OCI-LY3 (cell line): ENCODE measurements around the gene NRXN3.

Source experiments
- H2AFZ ChIP-seq: fragments of 200-600, 300-600 bp; shearing (Covaris generic); 2 replicates; pipeline ENCODE4 v1.6.0; 2014; ENCODE audit warnings: antibody characterized with exemption, low read depth, low read length
- H3K27ac ChIP-seq: fragments of 200-600, 300-600 bp; sonication (generic); 2 replicates; pipeline ENCODE4 v1.5.1; 2014; ENCODE audit warnings: mild to moderate bottlenecking, low read length, moderate library complexity, mixed read lengths
- H3K27me3 ChIP-seq: fragments of 200-600, 300-600 bp; sonication (generic); 2 replicates; pipeline ENCODE4 v1.6.1; 2014; ENCODE audit warnings: low read depth, low read length, mixed read lengths
- H3K36me3 ChIP-seq: fragments of 200-600, 300-600 bp; sonication (generic); replicated peaks from 2 replicates; pipeline ENCODE3; 2014; ENCODE audit warnings: low read depth, low read length, mixed read lengths
- H3K4me1 ChIP-seq: fragments of 300-600, 200-600 bp; sonication (generic); 2 replicates; pipeline ENCODE4 v1.6.1; 2014; ENCODE audit warnings: low read length, mixed read lengths
- H3K4me2 ChIP-seq: fragments of 200-600, 300-600 bp; sonication (generic); 2 replicates; pipeline ENCODE4 v1.6.1; 2014; ENCODE audit warnings: low read length, mixed read lengths
- H3K4me3 ChIP-seq: fragments of 300-600, 200-600 bp; sonication (generic); 2 replicates; pipeline ENCODE4 v1.5.1; 2014; ENCODE audit warnings: antibody characterized with exemption, mild to moderate bottlenecking, low read length, moderate library complexity
- H3K79me2 ChIP-seq: fragments of 300-600, 200-600 bp; shearing (Covaris generic); 2 replicates; pipeline ENCODE4 v1.6.1; 2014; ENCODE audit warnings: mild to moderate bottlenecking, low read length, mixed read lengths
- H3K9ac ChIP-seq: fragments of 300-600, 200-600 bp; shearing (Covaris generic); 2 replicates; pipeline ENCODE4 v1.6.0; 2014; ENCODE audit warnings: mild to moderate bottlenecking, low read length, moderate library complexity
- H3K9me3 ChIP-seq: fragments of 200-600, 300-600 bp; shearing (Covaris generic); 2 replicates; pipeline ENCODE4 v1.6.1; 2014; ENCODE audit warnings: low read length, mixed read lengths; ENCODE audit not compliant: insufficient read depth
- H4K20me1 ChIP-seq: fragments of 200-600, 300-600 bp; sonication (generic); 2 replicates; pipeline ENCODE4 v1.6.1; 2016; ENCODE audit warnings: low read length, mixed read lengths; ENCODE audit not compliant: insufficient read depth
- EZH2phosphoT487 ChIP-seq: fragments of 200-600 bp; shearing (Covaris generic); IDR thresholded peaks from 2 replicates; pipeline ENCODE4 v1.6.1; 2018; ENCODE audit warnings: antibody characterized with exemption, mixed run types, low read depth
- TF ChIP-seq, protein P1 (sequence below): fragments of 200-600, 300-600 bp; sonication (generic); IDR thresholded peaks from 2 replicates; pipeline ENCODE4 v1.5.1; 2014; ENCODE audit warnings: antibody characterized with exemption, low read length, low read depth

Gene NRXN3

GRCh38 chr14:79090641-79091180 is 920.5 kb downstream of the NRXN3 start:
- Histone ChIP-seq H3K27me3 (no peaks in the 10 kb centered on the region), H3K9ac (no peak overlapping the region), H3K36me3 (no peaks in the 10 kb centered on the region), H4K20me1 (no peaks in the 10 kb centered on the region), H3K79me2 (no peaks in the 10 kb centered on the region), H3K4me1 (no peaks in the 10 kb centered on the region), H3K9me3 (no peaks in the 10 kb centered on the region), H2AFZ (no peak overlapping the region), H3K4me3 (no peak overlapping the region), H3K27ac (no peak overlapping the region), H3K4me2 (no peak overlapping the region)
- TF ChIP-seq, protein P1, sequence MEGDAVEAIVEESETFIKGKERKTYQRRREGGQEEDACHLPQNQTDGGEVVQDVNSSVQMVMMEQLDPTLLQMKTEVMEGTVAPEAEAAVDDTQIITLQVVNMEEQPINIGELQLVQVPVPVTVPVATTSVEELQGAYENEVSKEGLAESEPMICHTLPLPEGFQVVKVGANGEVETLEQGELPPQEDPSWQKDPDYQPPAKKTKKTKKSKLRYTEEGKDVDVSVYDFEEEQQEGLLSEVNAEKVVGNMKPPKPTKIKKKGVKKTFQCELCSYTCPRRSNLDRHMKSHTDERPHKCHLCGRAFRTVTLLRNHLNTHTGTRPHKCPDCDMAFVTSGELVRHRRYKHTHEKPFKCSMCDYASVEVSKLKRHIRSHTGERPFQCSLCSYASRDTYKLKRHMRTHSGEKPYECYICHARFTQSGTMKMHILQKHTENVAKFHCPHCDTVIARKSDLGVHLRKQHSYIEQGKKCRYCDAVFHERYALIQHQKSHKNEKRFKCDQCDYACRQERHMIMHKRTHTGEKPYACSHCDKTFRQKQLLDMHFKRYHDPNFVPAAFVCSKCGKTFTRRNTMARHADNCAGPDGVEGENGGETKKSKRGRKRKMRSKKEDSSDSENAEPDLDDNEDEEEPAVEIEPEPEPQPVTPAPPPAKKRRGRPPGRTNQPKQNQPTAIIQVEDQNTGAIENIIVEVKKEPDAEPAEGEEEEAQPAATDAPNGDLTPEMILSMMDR = no peak
- TF ChIP-seq EZH2phosphoT487 = no peak

GRCh38 chr14:79091381-79091963 is 921.3 kb downstream of the NRXN3 start:
- TF ChIP-seq, protein P1 = no peak
- TF ChIP-seq EZH2phosphoT487 = no peak
- Histone ChIP-seq H3K9ac (no peak overlapping the region), H3K4me2 (no peak overlapping the region)

GRCh38 chr14:79093531-79093930 is 923.4 kb downstream of the NRXN3 start:
- H3K4me3 ChIP-seq = no peak overlapping the region
- H3K9ac ChIP-seq = no peak overlapping the region
- H4K20me1 ChIP-seq = no peaks in the 10 kb centered on the region
- H3K9me3 ChIP-seq = no peaks in the 10 kb centered on the region
- H3K36me3 ChIP-seq = no peaks in the 10 kb centered on the region
- no peaks in the 10 kb centered on the region for H3K79me2 ChIP-seq
- no peak overlapping the region for H3K27ac ChIP-seq
- TF ChIP-seq, protein P1 = no peak
- no peak for TF ChIP-seq EZH2phosphoT487
- H2AFZ ChIP-seq = no peak overlapping the region
- H3K27me3 ChIP-seq = no peaks in the 10 kb centered on the region
- H3K4me2 ChIP-seq = no peak overlapping the region
- no peaks in the 10 kb centered on the region for H3K4me1 ChIP-seq

More at GRCh38 chr14:79091381-79091963, 921.3 kb downstream of the NRXN3 start:
- Histone ChIP-seq H3K27me3 (no peaks in the 10 kb centered on the region), H4K20me1 (no peaks in the 10 kb centered on the region), H2AFZ (no peak overlapping the region), H3K9me3 (no peaks in the 10 kb centered on the region), H3K27ac (no peak overlapping the region), H3K4me1 (no peaks in the 10 kb centered on the region), H3K4me3 (no peak overlapping the region), H3K36me3 (no peaks in the 10 kb centered on the region), H3K79me2 (no peaks in the 10 kb centered on the region)

GRCh38 chr14:79094951-79095350 is 924.8 kb downstream of the NRXN3 start:
- no peaks in the 10 kb centered on the region for H4K20me1 ChIP-seq
- H3K4me3 ChIP-seq = no peak overlapping the region
- H2AFZ ChIP-seq = no peak overlapping the region
- H3K9me3 ChIP-seq = no peaks in the 10 kb centered on the region
- H3K27ac ChIP-seq = no peak overlapping the region
- no peak overlapping the region for H3K4me2 ChIP-seq
- no peak overlapping the region for H3K9ac ChIP-seq
- no peaks in the 10 kb centered on the region for H3K79me2 ChIP-seq
- H3K27me3 ChIP-seq = no peaks in the 10 kb centered on the region
- no peaks in the 10 kb centered on the region for H3K4me1 ChIP-seq
- TF ChIP-seq, protein P1 = no peak
- no peak for TF ChIP-seq EZH2phosphoT487
- no peaks in the 10 kb centered on the region for H3K36me3 ChIP-seq
